GM10266 (cell line): ENCODE results near the gene FSTL3.
"Not testable (repeated sequence)": the region's sequence is repeated elsewhere in the genome, so short reads cannot be mapped to it uniquely, and the experiment has no call there.

Experiments
- DNase-seq: peaks from one replicate; pipeline ENCODE4 v3.0.0; 2012; ENCODE audit errors: extremely low spot score
- CTCF ChIP-seq: IDR thresholded peaks from 2 replicates; pipeline ENCODE4 v1.5.1; 2012; ENCODE audit warnings: mild to moderate bottlenecking, low read depth; ENCODE audit not compliant: control insufficient read depth, insufficient read depth; ENCODE audit errors: missing control alignments

Gene FSTL3

GRCh38 chr19:662962-663681 lies 13.1 kb upstream of the FSTL3 start, which contains the start of gene RNF126:
RNF126 (minus strand) TSS chr19:663214; CDS start chr19:663121, 93 bp downstream.
- TF ChIP-seq CTCF, result no peak
- DNase-seq, result peak; percentile 99

GRCh38 chr19:663682-664117 lies 12.5 kb upstream of the FSTL3 start:
- TF ChIP-seq CTCF, result no peak
- no peak for DNase-seq

GRCh38 chr19:664913-665443 lies 11.2 kb upstream of the FSTL3 start:
- TF ChIP-seq CTCF, result peak; percentile 95
- peak; percentile 91 for DNase-seq

- not testable (repeated sequence) for DNase-seq
Measured at GRCh38 chr19:666985-667573, 9.1 kb upstream of the FSTL3 start.

- not testable (repeated sequence) for DNase-seq
Measured at GRCh38 chr19:668675-669434, 7.3 kb upstream of the FSTL3 start.

GRCh38 chr19:670609-671075 lies 5.5 kb upstream of the FSTL3 start:
- no peak for TF ChIP-seq CTCF
- DNase-seq, result no peak

GRCh38 chr19:674282-675151 lies 1.7 kb upstream of the FSTL3 start:
- no peak for TF ChIP-seq CTCF
- DNase-seq, result no peak
